Measurements from ENCODE around the gene SUCLG1.
A peak's percentile ranks its signal among the peaks of the same experiment; 100 is the strongest.
"Not testable (repeated sequence)": the region's sequence is repeated elsewhere in the genome, so short reads cannot be mapped to it uniquely, and the experiment has no call there.

Gene SUCLG1
- total RNA-seq: 33.5 to 84.7 (median 66.5) reads per million in 18 experiments

DNA sequence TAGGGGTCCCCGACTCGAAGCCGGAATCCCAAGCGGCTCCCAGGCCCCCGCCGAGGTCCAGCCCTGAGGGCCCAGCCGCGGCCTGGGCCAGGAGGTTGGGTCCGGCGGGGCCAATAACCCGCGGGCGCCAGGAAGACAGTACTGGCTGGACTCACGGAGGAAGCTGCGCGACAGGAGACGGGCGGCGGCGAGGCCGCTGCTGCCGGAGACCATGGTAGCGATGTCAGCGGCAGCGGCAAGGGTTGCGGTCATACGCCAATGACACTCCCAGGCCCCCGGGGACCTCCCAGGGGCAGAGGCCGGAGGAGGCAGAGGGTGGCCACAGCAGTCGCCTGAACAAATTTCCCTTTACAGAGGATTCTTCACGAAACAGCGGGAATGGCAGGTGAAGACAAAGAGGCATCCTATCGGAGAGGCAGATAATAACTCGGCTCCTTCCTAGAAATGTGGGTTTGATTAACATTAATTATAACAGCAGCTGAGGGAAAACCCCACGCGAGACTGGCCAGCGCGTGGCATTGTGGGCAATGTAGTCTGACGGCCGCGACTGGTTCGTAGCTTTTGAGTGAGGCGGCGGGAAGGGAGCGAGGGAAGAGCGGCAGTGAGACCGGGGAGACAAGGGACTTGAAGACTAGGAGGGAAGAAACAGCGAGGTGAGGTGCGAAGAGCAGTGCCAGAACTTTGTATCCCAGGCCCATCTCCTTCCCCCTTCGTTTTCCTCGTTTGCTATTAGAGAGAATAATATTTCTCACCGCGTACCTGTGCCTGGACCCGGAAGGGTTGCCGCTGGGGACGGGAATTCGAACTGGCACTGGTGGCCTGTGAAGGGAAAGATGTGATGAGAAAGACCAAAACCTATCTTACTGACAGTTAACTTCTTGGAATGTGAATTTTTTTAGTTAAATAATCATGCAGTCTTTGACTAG, at the start of gene SUCLG1:
Gene SUCLG1, minus strand, starts transcription at position 263 of the 926 bp plus-strand sequence. Its CDS starts 11 bp downstream, at position 252.
- DNase-seq: peak; percentile 80 to 90

DNA sequence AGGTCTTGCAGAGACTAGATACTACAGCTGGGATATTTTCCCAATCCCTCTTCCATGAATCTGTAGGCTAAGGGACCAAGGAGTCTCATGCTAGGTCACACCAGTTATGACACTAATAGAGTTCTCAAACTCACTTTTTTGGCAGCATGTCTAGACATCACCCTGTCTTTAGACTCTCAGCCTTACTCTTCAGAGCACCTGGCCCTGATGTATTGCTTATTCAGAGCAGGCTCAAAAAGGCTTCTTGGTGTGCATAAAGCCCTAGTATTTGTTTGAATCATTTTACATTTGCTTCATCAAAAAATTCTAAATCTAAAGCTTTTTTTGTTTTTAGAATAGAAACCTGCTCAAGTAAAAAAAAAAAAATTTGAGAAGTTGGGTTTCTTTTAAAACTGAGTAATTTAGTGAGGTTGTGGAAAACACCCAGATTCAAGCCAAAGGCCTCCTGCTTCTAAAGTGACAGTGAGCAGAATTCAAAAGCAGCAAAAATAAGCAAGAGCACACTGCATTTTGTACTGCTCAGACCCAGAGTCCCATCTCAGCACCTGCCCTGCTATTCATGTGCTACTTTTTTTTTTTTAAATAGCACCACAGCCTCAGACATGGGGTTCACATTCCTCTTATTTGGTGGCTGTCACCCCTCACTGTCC, 39.2 kb upstream of the SUCLG1 start:
- no peak for DNase-seq

DNA sequence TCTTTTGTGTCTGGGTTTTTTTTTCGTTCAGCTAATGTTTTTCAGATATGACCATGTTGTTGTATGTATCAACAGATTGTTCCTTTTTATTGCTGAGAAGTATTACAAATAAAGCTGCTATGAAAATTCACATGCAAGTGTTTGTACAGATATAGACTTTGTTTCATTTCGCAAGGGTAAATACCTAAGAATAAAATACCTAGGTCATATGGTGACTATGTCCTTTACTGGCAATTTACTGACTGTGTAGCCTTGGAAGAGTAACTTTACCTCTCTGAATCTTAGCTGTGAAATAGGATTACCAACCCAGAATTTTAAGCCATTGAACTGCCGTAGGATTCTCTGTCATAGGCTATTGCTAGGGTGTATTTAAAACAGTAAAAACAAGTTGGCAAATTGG, 38.2 kb upstream of the SUCLG1 start:
- DNase-seq: no peak

- no peak for DNase-seq
Measured at GRCh38 chr2:84496386-84496785, 37.3 kb upstream of the SUCLG1 start.

DNA sequence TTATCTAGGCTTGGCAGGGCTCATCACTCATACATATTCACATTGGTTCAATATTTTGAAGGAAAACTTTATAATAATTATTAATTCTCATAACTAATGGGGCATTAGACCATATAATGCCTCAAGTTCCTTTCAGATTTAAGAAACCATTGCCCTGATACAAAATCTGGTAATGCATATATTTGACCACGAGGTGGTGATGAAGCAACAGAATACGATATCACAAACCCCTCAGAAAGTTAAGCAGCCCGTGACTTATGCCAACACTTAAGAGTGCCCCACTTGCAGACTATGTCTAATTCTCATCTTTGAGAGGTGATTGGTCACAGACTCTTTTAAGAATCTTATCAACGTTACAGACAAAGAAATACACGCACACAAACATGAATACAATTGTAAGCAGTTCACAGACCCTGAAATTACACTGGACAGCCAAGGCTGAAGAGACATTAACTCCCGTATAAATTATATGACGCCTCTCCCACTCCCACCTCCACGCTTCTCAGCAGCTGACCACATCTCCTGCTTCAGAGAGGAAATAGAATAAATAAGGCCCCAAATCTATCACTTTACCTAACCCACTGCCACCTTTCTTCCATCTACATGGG, 36.6 kb upstream of the SUCLG1 start:
- DNase-seq: peak; percentile 60 to 75

DNA sequence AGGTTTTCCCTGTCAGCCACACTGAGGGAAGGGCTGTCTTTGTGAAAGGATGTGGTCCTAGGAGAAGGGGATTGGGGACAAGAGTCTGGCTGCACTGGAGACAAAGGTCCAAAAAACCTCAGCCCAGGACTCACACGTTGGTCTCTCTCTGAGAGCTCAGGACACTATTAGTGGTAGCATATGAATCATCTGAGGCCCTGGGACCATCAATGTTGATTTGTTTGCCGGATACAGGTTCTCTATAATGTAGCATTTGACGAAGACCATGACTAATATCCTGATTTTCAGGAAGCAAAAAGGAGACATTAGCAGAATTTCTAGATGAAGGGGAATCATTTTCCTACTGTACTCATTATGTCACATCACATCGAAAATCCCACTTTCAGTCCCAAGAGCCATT, 35.0 kb upstream of the SUCLG1 start:
- DNase-seq: no peak

GRCh38 chr2:84493514-84493913, 34.4 kb upstream of the SUCLG1 start:
- no peak for DNase-seq

DNA sequence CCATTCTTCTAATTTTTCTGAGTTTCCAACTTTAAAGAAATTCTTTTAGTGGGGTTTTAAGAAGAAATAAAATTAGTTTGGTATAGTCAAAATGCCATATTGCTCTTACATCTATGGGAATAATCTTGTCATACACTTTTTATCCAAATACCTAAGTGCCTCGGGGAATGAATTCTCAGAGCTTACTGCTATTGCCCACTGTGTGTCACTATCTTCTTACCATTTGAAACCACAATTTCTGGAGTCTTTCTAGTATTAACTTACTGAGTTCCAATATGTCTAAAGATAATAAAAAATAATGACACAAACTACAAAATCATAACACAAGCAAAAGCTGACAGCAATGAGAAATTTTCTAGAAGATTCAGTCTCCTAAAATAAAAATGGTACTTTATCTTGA, 33.5 kb upstream of the SUCLG1 start:
- no peak for DNase-seq

GRCh38 chr2:84491741-84492140, 32.7 kb upstream of the SUCLG1 start:
- no peak for DNase-seq

GRCh38 chr2:84491256-84491655, 32.2 kb upstream of the SUCLG1 start:
- DNase-seq: no peak

GRCh38 chr2:84487298-84487996, 28.4 kb upstream of the SUCLG1 start:
- no peak for DNase-seq

DNA sequence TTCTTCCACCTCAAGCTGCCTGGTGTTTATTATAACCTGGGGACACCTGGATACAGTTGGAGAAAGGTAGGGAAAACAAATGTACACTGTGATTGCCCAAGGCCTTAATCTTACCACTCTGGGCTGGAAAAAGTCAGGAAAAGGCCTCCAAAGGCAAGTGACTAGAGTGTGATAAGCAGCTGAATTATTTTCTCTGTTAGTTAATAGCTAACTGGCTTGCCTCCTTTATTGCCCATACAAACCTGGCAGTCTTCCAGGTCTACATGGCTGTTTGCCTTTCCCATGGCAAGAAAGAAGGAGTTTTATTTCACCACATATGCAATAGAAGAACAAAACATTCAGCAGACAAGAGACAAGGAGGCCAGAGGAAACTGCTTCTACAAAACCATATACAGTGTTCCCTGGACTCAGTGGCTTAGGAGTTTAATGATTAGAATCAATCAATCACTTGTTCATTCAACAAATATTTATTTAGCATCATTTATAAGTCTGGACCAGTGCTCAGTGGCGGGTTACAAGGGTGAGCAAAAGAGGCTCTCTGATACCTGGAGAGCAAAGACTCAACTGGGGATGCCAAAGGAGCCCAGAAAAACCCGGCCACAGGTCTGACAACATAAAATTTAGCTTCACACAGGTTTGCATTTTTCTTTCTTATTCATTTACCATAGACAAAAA, 27.5 kb upstream of the SUCLG1 start:
- DNase-seq: no peak

GRCh38 chr2:84483320-84483719, 24.2 kb upstream of the SUCLG1 start:
- DNase-seq: no peak

DNA sequence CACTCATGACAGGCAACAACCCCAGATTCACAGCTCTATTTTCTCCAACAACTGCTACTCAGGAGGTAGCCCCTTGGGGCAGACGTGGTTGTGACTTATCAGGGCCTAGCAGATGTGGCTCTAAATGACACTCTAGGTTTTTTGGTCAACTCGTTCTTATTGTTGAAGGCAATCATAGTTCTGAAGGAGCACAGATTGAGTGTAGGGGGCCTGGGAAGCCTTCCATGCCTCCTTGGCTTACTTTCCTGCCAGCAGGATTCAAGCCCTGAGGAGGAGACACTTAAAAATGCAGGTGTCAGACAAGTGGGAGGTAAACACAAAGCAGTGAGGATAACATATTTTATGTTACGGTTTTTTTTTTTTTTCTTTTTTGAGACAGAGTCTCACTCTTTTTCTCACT, 23.5 kb upstream of the SUCLG1 start:
- no peak for DNase-seq

- no peak for DNase-seq
Measured at GRCh38 chr2:84481702-84482101, 22.6 kb upstream of the SUCLG1 start.

- DNase-seq: no peak
Measured at GRCh38 chr2:84478867-84479266, 19.8 kb upstream of the SUCLG1 start.

DNA sequence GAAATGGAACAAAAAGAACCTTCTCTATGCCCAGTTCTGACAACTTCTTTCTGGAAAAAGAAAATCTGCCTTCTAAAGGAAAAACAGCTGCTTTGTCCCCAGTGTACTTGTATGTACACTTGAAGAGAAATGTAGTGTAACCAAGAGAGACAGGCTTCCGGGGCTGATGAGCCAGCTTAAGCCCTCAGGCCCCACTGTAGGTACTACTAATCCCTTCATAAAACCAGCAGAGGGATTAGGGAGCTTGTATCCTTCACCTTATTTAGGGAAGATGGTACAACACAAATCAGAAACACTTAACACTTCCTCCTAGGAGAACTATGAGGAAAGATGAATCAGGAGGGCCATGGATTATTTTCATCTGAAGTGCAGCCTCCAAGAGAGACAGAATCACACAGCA, 18.8 kb upstream of the SUCLG1 start:
- no peak for DNase-seq

DNA sequence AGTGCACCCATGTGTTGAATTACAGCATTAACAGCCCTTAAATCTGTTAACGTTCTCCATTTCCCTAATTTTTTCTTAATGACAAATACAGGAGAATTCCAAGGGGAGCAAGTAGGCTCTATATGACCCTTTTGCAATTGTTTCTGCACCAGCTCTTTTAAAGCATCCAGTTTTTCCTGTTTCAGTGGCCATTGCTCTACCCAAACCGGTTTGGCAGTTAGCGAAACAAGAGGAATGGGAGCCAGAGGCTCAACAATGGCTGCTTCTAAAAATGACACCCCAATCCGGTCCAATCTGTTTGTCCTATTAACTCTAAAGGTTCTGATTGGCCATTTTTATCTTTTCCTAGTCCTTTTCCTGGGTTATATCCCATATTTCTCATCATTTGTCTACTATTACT, 15.1 kb upstream of the SUCLG1 start:
- DNase-seq: no peak

GRCh38 chr2:84472856-84473565, 13.9 kb upstream of the SUCLG1 start:
- no peak for DNase-seq

- not testable (repeated sequence) for DNase-seq
Measured at GRCh38 chr2:84472423-84472822, 13.3 kb upstream of the SUCLG1 start.

GRCh38 chr2:84467389-84467788, 8.3 kb upstream of the SUCLG1 start:
- no peak for DNase-seq

DNA sequence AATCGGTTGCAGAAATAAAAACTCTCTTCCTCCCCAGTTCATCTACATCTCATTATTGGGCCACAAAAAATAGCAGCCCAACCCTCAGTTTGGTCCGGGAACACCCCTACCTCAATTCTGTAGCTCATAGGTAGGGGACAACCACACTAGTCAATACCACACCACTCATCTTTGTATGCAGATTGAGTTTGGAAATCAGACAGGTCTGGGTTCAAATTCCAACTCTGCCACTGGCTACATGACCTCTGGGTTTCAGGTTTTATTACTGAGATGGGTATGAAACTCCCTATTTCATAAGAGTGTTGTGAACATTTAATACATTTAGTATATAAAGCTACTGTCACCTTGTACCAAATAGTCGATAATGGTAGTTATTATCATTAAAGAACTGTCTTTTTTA, 2.2 kb upstream of the SUCLG1 start:
- DNase-seq: no peak
